Suppressor macrophage (primary cell): ENCODE data around the gene TARBP2.

Source experiments
- DNase-seq, 4 experiments: peaks; one replicate each; pipeline ENCODE4 v3.0.0-alpha.2; 2020 to 2022
- total RNA-seq, 17 experiments: gene quantifications; one replicate each; lab custom pipeline; 2026; ENCODE audit warnings: mixed read lengths in 6 of 17, inconsistent platforms in 3 of 17; lab: John Stamatoyannopoulos, UW

Gene TARBP2, protein sequence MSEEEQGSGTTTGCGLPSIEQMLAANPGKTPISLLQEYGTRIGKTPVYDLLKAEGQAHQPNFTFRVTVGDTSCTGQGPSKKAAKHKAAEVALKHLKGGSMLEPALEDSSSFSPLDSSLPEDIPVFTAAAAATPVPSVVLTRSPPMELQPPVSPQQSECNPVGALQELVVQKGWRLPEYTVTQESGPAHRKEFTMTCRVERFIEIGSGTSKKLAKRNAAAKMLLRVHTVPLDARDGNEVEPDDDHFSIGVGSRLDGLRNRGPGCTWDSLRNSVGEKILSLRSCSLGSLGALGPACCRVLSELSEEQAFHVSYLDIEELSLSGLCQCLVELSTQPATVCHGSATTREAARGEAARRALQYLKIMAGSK
- total RNA-seq = 5.1 to 31.6 (median 16.4) reads per million in 17 experiments

GRCh38 chr12:53500776-53501614 is at the start of gene TARBP2:
Gene TARBP2 (plus strand): TSS chr12:53501283. CDS start chr12:53501409, 126 bp downstream.
- DNase-seq = peak; percentile 98 to 100 (median 99)

- peak; percentile 99 to 100 (median 99) for DNase-seq
These were observed 49.4 kb upstream of the TARBP2 start, which contains the start of gene PCBP2 for GRCh38 chr12:53451661-53452158. Gene PCBP2 (plus strand): TSS chr12:53452102. CDS start chr12:53454801, 2,699 bp downstream.

- DNase-seq = peak; percentile 76 to 92 (median 84)
These were observed 48.7 kb upstream of the TARBP2 start for GRCh38 chr12:53452159-53453077.

DNA sequence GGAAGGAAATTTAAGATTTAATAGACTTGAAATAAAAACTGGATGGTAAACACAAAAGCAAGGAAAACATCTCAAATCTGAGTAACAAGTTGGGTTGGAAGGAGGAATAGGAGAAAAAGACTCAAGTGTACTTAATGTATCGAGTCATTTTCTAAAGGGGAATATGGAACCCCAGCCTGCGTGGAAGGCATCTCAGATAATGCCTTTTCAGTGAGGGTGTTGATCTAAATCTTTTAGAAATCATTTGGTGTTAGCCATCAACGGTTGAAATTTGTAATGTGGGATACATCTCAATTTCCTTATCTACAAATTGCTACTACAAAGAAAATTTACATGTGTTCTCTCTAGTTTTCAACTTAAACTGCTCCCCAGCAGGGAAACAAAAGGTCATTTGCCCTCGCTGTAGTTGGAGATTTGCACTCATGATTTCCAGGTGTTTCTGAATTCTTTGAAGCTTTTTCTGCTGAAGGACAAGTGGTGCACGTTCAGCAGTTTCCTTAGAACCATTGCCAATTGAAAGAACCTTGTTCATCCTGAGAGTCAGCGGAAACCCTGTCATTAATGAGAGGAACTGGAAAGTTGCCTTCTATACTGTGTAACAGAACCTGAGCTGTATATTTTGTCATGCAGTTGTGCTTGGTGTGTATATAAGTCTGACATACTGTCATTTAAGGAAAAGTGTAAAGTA is 47.0 kb upstream of the TARBP2 start:
- no peak for DNase-seq

- no peak for DNase-seq
These were observed 46.4 kb upstream of the TARBP2 start for GRCh38 chr12:53454707-53455106.

- DNase-seq = no peak
These were observed 44.3 kb upstream of the TARBP2 start for GRCh38 chr12:53456654-53457366.

GRCh38 chr12:53459097-53459496 is 42.0 kb upstream of the TARBP2 start:
- DNase-seq = no peak

- DNase-seq = no peak
These were observed 40.0 kb upstream of the TARBP2 start for GRCh38 chr12:53461059-53461458.

DNA sequence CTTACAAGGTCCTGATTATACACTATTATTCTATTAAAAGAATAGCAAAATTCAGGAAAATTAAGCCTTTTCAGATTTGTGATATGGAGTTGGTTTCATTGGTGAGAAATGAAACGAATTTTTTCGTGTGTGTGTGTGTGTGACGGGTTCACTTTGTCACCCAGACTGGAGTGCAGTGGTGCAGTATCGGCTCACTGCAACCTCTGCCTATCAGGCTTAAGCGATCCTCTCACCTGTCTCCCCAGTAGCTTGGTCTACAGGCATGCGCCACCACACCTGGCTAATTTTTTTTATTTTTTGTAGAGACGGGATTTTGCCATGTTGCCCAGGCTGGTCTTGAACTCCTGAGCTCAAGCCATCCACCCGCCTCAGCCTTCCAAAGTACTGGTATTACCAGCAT is 39.5 kb upstream of the TARBP2 start:
- no peak for DNase-seq

- DNase-seq = no peak
These were observed 38.1 kb upstream of the TARBP2 start for GRCh38 chr12:53462935-53463334.

DNA sequence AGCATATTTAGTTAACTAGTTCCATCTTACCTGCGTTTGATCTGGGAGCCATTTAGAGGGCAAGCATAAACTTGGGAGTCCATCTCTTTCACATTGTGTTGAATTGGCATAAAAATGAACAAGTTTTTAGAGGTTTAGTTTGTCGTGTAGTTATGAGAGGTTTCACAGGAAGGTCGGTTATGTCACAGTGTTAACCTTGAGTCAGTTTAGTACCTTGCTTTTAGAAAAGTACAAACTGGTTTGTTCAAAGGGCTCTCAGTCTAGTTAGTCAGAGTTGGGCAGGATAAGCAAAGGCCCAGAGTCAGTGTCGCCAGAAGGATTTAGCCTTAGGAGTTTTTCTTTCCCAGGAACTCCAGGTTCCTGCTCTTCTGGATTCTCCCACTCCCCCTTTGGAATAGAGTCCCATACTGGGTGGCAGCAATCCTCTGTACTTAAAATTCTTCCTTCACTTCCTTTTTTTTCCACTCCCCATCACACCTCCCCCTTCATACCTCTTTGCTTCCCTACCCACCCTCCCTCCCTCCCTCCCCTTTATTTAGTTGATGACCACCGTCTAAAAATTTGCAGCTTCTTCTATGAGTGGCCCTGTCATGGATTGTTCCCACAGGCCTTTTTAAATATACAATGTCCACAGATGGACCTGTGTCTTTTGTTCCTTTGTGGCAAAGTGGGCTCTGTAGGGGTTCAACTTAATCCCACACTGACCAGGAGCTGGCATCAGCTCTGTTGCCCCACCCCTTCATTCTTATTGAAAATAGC is 37.1 kb upstream of the TARBP2 start:
- DNase-seq = no peak

DNA sequence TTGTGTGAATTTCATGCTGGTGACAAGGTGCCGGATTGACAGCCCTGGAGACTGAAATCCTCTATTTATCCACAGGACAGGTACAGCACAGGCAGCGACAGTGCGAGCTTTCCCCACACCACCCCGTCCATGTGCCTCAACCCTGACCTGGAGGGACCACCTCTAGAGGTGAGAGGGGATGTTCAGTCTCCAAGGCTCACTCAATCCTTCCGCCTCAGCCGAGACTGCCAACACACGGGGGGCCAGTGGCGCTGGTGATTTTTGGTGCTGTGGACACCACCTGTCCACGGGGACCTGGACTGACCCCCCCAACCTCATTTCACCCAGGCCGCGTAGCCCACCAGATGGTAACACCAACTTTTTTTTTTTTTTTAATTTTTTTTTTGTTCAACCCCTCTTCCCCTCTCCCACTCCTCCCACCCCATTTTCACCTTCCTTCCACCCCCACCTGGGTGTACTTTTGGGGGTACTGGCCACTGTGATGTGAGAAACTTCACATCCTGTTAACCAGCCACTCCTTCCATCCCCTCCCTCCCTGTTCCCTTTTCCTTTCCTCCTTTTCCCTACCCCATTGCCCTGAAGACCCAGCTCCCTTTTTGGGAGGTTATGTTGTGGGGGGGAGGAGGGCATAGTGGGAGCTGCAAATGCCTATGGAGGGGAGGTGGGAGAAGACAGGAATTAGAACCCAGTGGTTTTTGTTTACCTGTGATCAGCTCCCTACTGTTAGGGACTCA is 36.2 kb upstream of the TARBP2 start:
- DNase-seq = no peak

DNA sequence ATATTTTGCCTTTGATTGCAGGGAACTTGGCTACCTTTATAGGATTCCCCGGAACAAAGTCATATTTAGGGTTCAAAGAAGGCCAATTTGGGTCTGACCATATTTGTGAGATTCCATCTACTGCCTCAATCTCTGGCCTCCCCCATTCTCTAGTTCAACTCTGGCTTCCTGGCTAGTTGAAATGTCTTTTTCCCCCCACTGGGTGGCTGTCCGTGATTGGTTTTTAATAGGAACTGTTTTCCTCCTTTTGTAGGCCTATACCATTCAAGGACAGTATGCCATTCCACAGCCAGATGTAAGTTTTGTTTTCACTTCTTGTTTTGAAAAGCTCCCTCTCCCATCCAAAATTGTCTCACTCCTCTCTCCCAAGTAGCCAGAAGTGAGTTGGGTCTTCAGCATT is 35.4 kb upstream of the TARBP2 start:
- DNase-seq = peak in 1 of 4 experiments; percentile 23

DNA sequence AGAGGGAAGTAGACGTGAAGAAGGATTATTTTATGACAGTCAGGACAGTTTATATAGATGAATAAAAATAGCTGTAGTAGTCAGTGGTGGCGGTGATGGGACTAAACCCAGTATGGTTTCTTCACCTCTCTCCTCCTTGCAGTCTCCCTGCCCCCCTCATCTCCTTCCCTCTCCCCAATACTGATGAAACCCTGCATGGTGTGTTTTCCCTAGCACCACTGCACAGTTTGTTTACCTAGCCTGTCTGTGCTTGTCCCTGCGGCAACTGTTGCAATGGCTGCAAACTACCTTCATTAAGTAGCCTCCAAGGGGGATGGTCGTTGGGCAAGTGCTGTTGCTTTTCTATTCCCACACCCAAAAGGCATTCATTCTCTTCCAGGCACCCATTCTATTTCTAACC is 34.4 kb upstream of the TARBP2 start:
- no peak for DNase-seq

DNA sequence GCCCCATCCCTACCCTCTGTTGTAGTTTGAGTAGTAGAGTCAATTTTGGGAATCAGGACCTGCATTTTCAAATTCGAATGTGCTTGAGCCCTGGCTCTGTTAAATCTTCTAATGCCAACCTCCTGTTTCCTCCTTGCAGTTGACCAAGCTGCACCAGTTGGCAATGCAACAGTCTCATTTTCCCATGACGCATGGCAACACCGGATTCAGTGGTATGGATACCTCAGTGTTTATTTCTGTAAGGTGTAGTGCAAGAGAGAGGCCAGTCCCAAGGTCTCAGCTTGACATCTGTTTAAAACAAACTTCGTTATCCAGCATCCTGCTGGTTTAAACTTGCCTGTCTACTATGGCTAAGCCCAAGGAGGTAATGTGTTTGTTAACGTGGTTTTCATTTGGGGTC is 34.0 kb upstream of the TARBP2 start:
- DNase-seq = no peak

- DNase-seq = no peak
These were observed 33.2 kb upstream of the TARBP2 start for GRCh38 chr12:53467880-53468279.

DNA sequence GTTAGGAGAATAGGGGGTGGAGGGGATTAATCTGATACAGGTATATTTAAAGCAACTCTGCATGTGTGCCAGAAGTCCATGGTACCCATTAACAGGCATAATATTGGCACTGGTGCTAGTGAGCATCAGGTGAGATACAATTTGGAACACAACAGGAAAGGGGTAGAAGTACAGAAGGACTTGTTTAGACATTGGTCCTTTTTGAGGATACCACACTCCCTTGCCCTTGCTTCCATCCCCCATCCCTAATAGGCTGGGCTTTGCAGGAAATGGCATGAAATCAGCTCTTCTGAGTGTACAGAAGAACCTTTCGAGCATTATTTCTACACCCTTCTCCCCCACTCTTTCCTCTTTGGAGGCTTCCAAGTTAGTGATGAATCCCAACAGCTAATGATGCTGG is 32.8 kb upstream of the TARBP2 start:
- no peak for DNase-seq

DNA sequence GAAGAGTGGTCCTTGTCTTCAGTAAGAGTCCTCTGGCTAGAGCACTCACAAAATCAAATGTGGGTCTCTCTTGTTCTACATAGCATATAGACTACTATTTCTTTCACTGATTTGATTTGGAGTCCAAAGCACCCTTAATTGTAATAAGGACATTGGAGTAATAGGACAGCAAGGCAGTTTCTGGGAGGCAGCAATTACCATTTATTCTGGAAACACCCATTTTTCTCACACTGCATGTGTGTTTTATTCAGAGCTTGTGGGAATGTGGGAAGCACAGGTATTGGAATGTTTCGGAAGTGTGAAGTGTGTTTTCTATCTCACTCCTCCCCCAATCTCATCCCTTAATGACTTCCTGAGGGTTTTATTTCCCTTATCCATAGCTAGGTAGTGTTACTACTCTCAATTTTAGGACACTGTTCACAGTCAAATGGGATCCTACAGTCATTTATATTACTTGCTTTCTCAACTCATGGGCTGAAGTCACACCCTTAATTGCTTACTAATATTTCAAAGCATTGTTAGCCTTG is 29.0 kb upstream of the TARBP2 start:
- DNase-seq = no peak

GRCh38 chr12:53474077-53474476 is 27.0 kb upstream of the TARBP2 start:
- no peak for DNase-seq
